Left ventricle myocardium inferior (tissue), 1 donor: ENCODE data around the gene ORAI2. TPM values are rescaled to one million over a fixed set of nuclear protein-coding genes. Genes with fewer than 3 reads are reported as not detected.
"Not testable (repeated sequence)": the region's sequence is repeated elsewhere in the genome, so short reads cannot be mapped to it uniquely, and the experiment has no call there.

Experiments
- DNase-seq: peaks from one replicate; pipeline ENCODE4 v3.0.0-alpha.2; 2020
- H3K27ac ChIP-seq: fragments of 200-600 bp; replicated peaks from 2 replicates; pipeline ENCODE4 v1.8.0; 2021
- H3K27me3 ChIP-seq: fragments of 200-600 bp; 2 replicates; pipeline ENCODE4 v1.8.0; 2021; ENCODE audit warnings: low read depth
- H3K36me3 ChIP-seq: fragments of 200-600 bp; 2 replicates; pipeline ENCODE4 v1.8.0; 2021
- H3K4me1 ChIP-seq: fragments of 200-600 bp; 2 replicates; pipeline ENCODE4 v1.8.0; 2021
- H3K4me3 ChIP-seq: fragments of 200-600 bp; 2 replicates; pipeline ENCODE4 v1.8.0; 2021; ENCODE audit warnings: mild to moderate bottlenecking, moderate library complexity
- H3K9me3 ChIP-seq: fragments of 200-600 bp; replicated peaks from 2 replicates; pipeline ENCODE4 v1.8.0; 2021
- intact Hi-C: fragments of 100-400 bp; cut with micrococcal nuclease; formaldehyde crosslinking; loops from one replicate; pipeline ENCODE4 v1.11.0; 2022
- total RNA-seq: library from RNA; stranded (reverse); fragmentation: NEBNext Ultra II Directional; extraction: Animal tissue kit (Norgen Biotek cat#: 25700); gene quantifications from one replicate; pipeline ENCODE4 v1.2.1, GENCODE V29; 2021
- TF ChIP-seq, protein P1 (sequence below): fragments of 200-600 bp; IDR thresholded peaks from 2 replicates; pipeline ENCODE4 v1.8.0; 2021; ENCODE audit warnings: antibody characterized with exemption, mild to moderate bottlenecking, borderline replicate concordance
- donor health status: DM: no; HTN: yes; CAD: no; lungs with severe emphysema.

Gene ORAI2
- total RNA-seq, 1 donor from 2014 or later = 2.6 TPM

DNA sequence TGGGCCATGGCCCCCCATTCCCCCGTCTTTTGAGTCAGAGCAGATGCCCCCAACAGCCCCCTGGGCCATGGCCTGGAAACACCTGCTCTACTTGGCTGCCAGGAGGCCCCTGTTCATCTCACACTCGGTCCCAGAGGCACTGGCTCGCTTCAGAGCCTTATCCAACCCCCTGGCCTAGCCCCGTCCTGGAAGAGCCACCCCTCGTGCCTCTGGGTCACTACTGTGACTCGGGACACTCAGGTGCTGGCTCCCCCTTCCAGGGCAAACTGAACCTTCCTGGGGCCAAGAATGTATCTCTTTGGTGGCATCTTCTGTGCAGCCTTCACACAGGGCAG lies 38.4 kb downstream of the ORAI2 start:
- Histone ChIP-seq H3K9me3 (no peaks in the 10 kb centered on the region), H3K27ac (no peak overlapping the region), H3K4me1 (peaks cover 1% of the 10 kb centered on the region), H3K4me3 (no peak overlapping the region), H3K27me3 (no peaks in the 10 kb centered on the region), H3K36me3 (peaks cover 27% of the 10 kb centered on the region)
- intact Hi-C loops = no loop called here
- no peak for DNase-seq
- TF ChIP-seq, protein P1, sequence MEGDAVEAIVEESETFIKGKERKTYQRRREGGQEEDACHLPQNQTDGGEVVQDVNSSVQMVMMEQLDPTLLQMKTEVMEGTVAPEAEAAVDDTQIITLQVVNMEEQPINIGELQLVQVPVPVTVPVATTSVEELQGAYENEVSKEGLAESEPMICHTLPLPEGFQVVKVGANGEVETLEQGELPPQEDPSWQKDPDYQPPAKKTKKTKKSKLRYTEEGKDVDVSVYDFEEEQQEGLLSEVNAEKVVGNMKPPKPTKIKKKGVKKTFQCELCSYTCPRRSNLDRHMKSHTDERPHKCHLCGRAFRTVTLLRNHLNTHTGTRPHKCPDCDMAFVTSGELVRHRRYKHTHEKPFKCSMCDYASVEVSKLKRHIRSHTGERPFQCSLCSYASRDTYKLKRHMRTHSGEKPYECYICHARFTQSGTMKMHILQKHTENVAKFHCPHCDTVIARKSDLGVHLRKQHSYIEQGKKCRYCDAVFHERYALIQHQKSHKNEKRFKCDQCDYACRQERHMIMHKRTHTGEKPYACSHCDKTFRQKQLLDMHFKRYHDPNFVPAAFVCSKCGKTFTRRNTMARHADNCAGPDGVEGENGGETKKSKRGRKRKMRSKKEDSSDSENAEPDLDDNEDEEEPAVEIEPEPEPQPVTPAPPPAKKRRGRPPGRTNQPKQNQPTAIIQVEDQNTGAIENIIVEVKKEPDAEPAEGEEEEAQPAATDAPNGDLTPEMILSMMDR = no peak

DNA sequence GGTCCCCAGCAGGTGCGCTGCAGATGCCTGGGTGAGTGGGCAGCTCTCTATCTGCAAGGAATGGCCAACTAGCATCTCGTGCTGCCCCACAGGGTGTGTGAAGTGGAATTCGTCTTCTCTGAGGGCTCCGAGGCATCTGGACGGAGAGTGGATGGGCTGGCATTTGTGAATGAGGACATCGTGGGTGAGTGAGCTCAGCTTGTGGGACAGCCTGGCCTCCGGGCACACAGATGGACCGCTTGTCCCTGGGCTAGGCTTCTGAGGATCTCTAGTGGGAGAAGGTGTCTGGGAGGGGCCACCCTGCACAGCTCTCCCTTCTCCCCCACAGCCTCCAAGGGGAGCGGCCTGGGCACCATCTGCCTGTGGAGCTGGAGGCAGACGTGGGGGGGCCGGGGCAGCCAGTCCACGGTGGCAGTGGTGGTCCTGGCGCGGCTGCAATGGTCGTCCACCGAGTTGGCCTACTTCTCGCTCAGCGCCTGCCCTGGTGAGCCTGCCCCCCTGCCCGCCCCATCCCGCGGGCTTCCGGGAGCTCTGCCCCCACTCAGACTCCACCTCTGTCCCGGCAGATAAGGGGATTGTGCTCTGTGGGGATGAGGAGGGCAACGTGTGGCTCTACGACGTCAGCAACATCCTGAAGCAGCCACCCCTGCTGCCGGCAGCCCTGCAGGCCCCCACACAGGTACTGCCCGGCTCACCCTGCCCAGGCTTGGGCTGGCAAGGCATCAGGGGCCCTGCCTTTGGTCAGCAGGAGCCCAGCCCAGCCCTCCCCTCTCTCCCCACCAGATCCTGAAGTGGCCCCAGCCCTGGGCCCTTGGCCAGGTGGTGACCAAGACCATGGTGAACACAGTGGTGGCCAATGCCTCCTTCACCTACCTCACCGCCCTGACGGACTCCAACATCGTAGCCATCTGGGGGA lies 39.0 kb downstream of the ORAI2 start:
- DNase-seq = no peak
- Histone ChIP-seq H3K36me3 (peaks cover 27% of the 10 kb centered on the region), H3K27me3 (no peaks in the 10 kb centered on the region), H3K4me1 (no peaks in the 10 kb centered on the region), H3K27ac (no peak overlapping the region), H3K4me3 (no peak overlapping the region), H3K9me3 (no peaks in the 10 kb centered on the region)
- TF ChIP-seq, protein P1 = no peak
- intact Hi-C loops = no loop called here

DNA sequence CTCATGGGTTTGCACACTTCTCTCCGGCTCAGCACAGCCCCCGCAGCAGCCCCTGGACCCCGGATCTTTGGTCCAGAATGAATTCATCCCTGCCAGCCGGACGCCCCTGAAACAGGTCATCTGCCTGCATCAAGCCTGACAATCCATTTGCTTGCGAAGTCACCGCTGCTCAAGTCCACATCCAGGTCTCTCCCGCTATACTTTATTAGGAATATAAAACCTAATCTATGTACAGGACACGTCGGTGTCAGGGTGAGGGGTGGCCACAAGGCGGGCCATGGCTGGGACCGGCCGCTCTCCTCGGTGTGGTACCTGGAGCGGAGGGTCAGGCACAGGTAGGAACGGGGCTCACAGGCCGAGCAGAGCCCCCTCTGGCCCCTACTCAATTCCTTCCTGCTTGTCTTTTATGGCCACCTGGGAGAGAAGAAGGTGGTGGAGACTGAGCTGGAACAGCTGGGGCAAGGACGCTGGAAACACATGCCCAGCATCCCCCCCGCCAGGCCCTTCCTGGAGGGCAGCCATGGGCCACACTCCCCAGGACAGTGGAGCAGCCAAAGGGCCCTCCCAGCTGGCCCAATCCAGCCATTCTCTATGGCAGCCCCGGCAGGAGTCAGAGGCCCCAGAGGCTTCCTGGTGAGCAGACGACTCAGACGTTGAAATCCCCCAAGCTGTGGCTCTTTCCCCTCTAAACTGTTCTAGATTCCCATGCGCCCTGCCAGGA lies 40.1 kb downstream of the ORAI2 start:
- intact Hi-C loops = no loop called here
- H3K27ac ChIP-seq = no peak overlapping the region

DNA sequence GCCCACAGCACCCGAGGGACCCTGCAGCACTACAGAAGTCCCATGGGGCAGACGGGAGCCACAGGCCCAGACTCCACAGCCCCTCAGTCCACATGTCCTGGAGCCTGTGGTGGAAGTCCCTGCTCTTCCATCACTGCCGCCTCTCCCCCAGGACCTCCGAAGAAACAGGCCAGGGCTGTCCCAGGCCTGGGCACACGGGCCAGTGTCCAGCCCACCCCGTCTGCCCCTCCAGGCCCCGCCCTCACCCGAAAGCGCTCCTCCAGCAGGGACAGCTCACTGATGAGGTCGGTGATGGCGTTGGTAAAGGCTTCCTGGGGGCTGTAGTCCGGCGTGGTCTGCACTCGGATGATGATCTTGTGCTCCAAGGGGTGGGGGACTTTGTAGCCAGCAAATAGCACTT lies 40.7 kb downstream of the ORAI2 start:
- H3K4me3 ChIP-seq, DNase-seq, H3K9me3 ChIP-seq, H3K4me1 ChIP-seq, H3K27me3 ChIP-seq, H3K27ac ChIP-seq, intact Hi-C loops: not testable (repeated sequence)
- H3K36me3 ChIP-seq = peaks cover 27% of the 10 kb centered on the region

More for the DNA sequence above, 40.1 kb downstream of the ORAI2 start:
- H3K4me3 ChIP-seq = no peak overlapping the region
- peaks cover 27% of the 10 kb centered on the region for H3K36me3 ChIP-seq
- peaks cover 4% of the 10 kb centered on the region for H3K4me1 ChIP-seq
- H3K27me3 ChIP-seq = no peaks in the 10 kb centered on the region
- H3K9me3 ChIP-seq = no peaks in the 10 kb centered on the region
- TF ChIP-seq, protein P1 = no peak
- no peak for DNase-seq

DNA sequence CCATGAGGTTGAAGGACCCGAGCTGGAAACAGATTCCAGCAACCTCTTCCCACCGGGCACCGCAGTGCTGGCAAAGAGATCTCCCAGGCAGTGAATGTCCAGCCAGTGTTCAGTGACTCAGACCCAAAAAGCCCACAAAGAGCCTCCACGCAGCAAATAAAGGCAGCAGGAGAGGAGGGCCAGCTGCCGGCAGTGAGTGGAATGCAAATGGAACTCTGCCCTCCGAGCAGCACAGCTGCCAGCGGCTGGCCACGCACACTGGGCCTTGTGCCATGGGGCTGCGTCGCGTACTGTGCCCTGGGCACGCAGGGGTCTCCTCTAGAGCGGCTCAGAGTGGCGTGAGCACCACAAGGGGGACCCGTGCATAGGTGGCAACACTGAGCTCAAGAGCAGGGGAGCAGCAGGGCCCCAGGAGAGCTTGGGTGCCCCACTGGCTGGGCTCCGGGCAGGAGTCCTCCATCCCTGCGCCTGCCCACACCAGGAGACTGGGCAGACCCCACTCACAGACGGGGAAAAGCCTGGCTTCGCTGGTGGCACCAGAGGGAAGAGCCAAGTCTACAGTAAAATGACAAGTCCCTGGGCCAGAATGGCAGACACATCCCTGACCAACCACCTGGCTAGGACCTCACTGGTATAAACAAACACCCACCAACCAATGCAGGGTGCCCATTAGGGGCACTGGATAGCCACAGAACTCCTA lies 41.5 kb downstream of the ORAI2 start:
- H3K4me1 ChIP-seq, H3K27me3 ChIP-seq, H3K4me3 ChIP-seq, intact Hi-C loops, H3K9me3 ChIP-seq, H3K27ac ChIP-seq, DNase-seq: not testable (repeated sequence)
- peaks cover 24% of the 10 kb centered on the region for H3K36me3 ChIP-seq

DNA sequence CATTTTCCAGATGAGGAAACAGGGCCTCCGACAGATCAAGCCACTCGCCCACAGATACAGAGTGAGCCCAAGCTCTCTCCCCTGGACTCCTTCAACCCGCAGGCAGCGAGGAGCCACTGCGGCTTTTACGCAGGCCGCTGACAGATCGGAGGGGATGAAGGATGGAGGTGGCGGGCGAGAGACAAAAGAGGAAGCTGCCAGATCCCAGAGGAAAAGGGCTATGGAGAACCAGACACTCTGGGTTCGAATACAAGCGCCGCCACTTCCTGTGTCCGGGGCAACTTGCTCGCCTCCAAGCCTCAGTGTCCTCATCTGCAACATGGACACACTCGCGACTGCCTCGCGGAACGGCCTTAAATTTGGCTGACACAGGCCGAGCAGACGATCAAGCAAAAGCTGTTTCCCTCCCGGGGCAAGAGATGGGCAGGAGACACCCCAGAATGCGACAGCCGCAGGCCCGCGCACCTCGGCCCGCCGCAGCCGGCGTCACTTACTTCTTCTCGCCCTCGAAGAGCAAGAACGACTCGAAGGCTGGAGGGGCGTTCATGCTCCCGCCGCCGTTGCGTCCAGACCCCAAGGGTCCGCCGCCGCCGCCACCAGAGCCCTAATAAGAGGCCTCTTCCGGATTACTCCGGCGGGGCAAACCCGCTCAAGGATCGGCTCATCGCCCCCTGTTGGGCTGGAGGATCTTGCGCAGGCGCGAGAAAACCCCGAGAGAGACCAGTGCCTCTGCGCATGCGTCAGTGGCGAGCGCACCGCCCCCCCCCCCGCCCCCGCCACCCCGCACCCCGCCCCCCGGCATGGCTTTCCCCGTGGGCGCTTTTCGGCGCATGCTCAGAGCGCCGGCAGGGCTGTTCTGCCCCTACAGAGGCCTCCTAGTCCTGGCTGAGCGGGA lies 45.2 kb downstream of the ORAI2 start, which contains the start of gene POLR2J:
Gene POLR2J (minus strand): TSS at position 609 of the 895 bp plus-strand sequence. CDS start 62 bp downstream, at position 547.
- TF ChIP-seq, protein P1 = peak; percentile 74
- peak; percentile 93 for DNase-seq
- H3K36me3 ChIP-seq, H3K27me3 ChIP-seq, H3K4me1 ChIP-seq, intact Hi-C loops, H3K9me3 ChIP-seq: not testable (repeated sequence)
- Histone ChIP-seq H3K4me3 (peak within 1 kb of the TSS; percentile 72), H3K27ac (peak within 1 kb of the TSS; percentile 66)

DNA sequence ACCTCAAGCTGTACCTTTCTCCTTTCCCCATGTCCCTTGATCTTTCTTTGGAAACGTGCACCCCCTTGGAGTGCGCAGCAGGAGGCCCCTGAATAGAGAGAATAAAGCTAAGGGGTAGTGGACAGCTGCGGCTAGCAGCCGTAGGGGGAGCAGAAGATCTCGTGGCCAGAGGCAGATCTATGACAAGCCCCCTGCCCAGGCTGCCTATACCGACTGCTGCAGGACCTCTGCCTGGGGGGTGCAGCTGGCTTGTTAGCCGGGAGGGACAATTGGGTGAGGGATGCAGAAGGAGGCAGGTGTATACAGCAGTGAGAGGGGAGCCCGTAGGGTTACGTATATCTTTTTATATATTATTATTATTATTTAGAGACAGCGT lies 45.8 kb downstream of the ORAI2 start:
- H3K9me3 ChIP-seq, H3K36me3 ChIP-seq, intact Hi-C loops, DNase-seq, H3K27me3 ChIP-seq, H3K4me1 ChIP-seq: not testable (repeated sequence)
- peak overlapping the region; percentile 50 for H3K27ac ChIP-seq
- H3K4me3 ChIP-seq = peak overlapping the region; percentile 72
